IMR-90 (cell line): ENCODE results near the gene FIBCD1. TPM values are rescaled to one million over a fixed set of nuclear protein-coding genes. Genes with fewer than 3 reads are reported as not detected.

Experiments
- ATAC-seq: fragments of 200-7000 bp; cut with Tn5 transposase; 2 replicates; pipeline ENCODE4 v1.9.1; 2020; ENCODE audit warnings: low read depth, mild to moderate bottlenecking, moderate library complexity
- BruUV-seq: library from RNA; stranded (reverse); fragments of 400-500 nt; replicated peaks from 2 replicates; lab custom pipeline; 2021; lab: Mats Ljungman, UMichigan
- CTCF ChIA-PET: fragments of 300-600 bp; formaldehyde crosslinking; extraction: SDS; loops from one replicate; lab custom pipeline; 2021; ENCODE audit warnings: antibody characterized with exemption; lab: Yijun Ruan, JAX
- POLR2A ChIA-PET: fragments of 300-600 bp; sonication (Branson Sonifier 250); formaldehyde crosslinking; loops from one replicate; lab custom pipeline; 2022; ENCODE audit warnings: antibody characterized with exemption; ENCODE audit not compliant: unreplicated experiment; lab: Charles Lee
- DNase-seq: peaks from one replicate; pipeline ENCODE4 v3.0.0; 2013
- H2AFZ ChIP-seq: replicated peaks from 2 replicates; pipeline ENCODE3; 2013; ENCODE audit warnings: low read length, mild to moderate bottlenecking; ENCODE audit not compliant: poor library complexity
- H2AK5ac ChIP-seq: 2 replicates; pipeline ENCODE4 v1.6.1; 2013; ENCODE audit warnings: low read depth, low read length, inconsistent platforms
- H2AK9ac ChIP-seq: replicated peaks from 2 replicates; pipeline ENCODE3; 2013; ENCODE audit warnings: mild to moderate bottlenecking, low read depth, low read length, moderate library complexity; ENCODE audit not compliant: poor library complexity
- H2BK120ac ChIP-seq: 2 replicates; pipeline ENCODE4 v1.6.1; 2013; ENCODE audit warnings: low read depth, low read length, inconsistent platforms
- H2BK15ac ChIP-seq: 3 replicates; pipeline ENCODE4 v1.6.1; 2013; ENCODE audit warnings: low read depth, low read length, inconsistent platforms
- H2BK20ac ChIP-seq: 2 replicates; pipeline ENCODE4 v1.6.1; 2013; ENCODE audit warnings: low read depth, mild to moderate bottlenecking, inconsistent platforms, low read length, moderate library complexity
- H2BK5ac ChIP-seq: 2 replicates; pipeline ENCODE4 v1.6.1; 2013; ENCODE audit warnings: mild to moderate bottlenecking, low read depth, low read length, inconsistent platforms; ENCODE audit not compliant: poor library complexity, severe bottlenecking
- H3K14ac ChIP-seq: replicated peaks from 2 replicates; pipeline ENCODE4 v1.6.1; 2013; ENCODE audit warnings: low read depth, low read length, inconsistent platforms
- H3K18ac ChIP-seq: 2 replicates; pipeline ENCODE4 v1.6.1; 2013; ENCODE audit warnings: low read depth, low read length, control low read depth
- H3K23ac ChIP-seq: 2 replicates; pipeline ENCODE4 v1.6.1; 2013; ENCODE audit warnings: low read depth, low read length, inconsistent platforms
- H3K27ac ChIP-seq: 2 replicates; pipeline ENCODE4 v1.5.1; 2013; ENCODE audit warnings: mild to moderate bottlenecking, control low read depth, low read length; ENCODE audit not compliant: insufficient read depth
- H3K27me3 ChIP-seq: 2 replicates; pipeline ENCODE4 v1.6.1; 2013; ENCODE audit warnings: low read length; ENCODE audit not compliant: control insufficient read depth, insufficient read depth
- H3K36me3 ChIP-seq: 2 replicates; pipeline ENCODE4 v1.6.1; 2013; ENCODE audit warnings: low read length, mixed read lengths; ENCODE audit not compliant: control insufficient read depth, insufficient read depth
- H3K4ac ChIP-seq: 2 replicates; pipeline ENCODE4 v1.6.1; 2013; ENCODE audit warnings: low read depth, low read length, inconsistent platforms
- H3K4me1 ChIP-seq: 2 replicates; pipeline ENCODE4 v1.6.1; 2013; ENCODE audit warnings: low read length, mixed read lengths; ENCODE audit not compliant: control insufficient read depth, insufficient read depth
- H3K4me2 ChIP-seq: 2 replicates; pipeline ENCODE4 v1.6.1; 2013; ENCODE audit warnings: low read depth, mild to moderate bottlenecking, control low read depth, low read length, moderate library complexity
- H3K4me3 ChIP-seq: 2 replicates; pipeline ENCODE4 v1.5.1; 2013; ENCODE audit warnings: low read depth, mild to moderate bottlenecking, control low read depth, low read length, moderate library complexity; ENCODE audit not compliant: insufficient read depth
- H3K56ac ChIP-seq: 2 replicates; pipeline ENCODE4 v1.6.1; 2013; ENCODE audit warnings: low read length, inconsistent platforms; ENCODE audit not compliant: insufficient read depth; ENCODE audit errors: extremely low read depth
- H3K79me1 ChIP-seq, 2 experiments: 2 replicates each; pipeline ENCODE4 v1.6.1; 2013; ENCODE audit warnings: low read length in 2 of 2, inconsistent platforms in 1 of 2, low read depth in 1 of 2
- H3K9ac ChIP-seq: 2 replicates; pipeline ENCODE4 v1.6.1; 2013; ENCODE audit warnings: low read depth, low read length, control low read depth
- H3K9me1 ChIP-seq: 2 replicates; pipeline ENCODE4 v1.6.1; 2013; ENCODE audit warnings: low read length, inconsistent platforms; ENCODE audit not compliant: insufficient read depth
- H3K9me3 ChIP-seq: 2 replicates; pipeline ENCODE4 v1.6.1; 2013; ENCODE audit warnings: low read length; ENCODE audit not compliant: control insufficient read depth, insufficient read depth
- H4K20me1 ChIP-seq: 2 replicates; pipeline ENCODE4 v1.6.1; 2013; ENCODE audit warnings: low read length, inconsistent platforms; ENCODE audit not compliant: insufficient read depth
- H4K5ac ChIP-seq: 2 replicates; pipeline ENCODE4 v1.6.1; 2013; ENCODE audit warnings: mild to moderate bottlenecking, low read depth, low read length, control low read depth
- H4K8ac ChIP-seq, 2 experiments: 2 replicates each; pipeline ENCODE4 v1.6.1; 2013; ENCODE audit warnings: low read depth in 2 of 2, low read length in 2 of 2, control low read depth in 1 of 2, inconsistent platforms in 1 of 2
- H4K91ac ChIP-seq: 2 replicates; pipeline ENCODE4 v1.6.1; 2013; ENCODE audit warnings: low read depth, low read length, inconsistent platforms; ENCODE audit not compliant: insufficient read depth
- SMC3 ChIP-seq: fragments of 150-350 bp; IDR thresholded peaks from 2 replicates; pipeline ENCODE4 v1.6.1; 2016; ENCODE audit warnings: low read depth, mild to moderate bottlenecking, antibody characterized with exemption, low read length, moderate library complexity
- WGBS, 2 experiments: methylation state at CpG; one replicate each; pipeline versions ENCODE4 v1.1.5 to v1.1.7; 2013; ENCODE audit warnings: missing lambda C conversion rate in 2 of 2; ENCODE audit not compliant: insufficient read length in 1 of 2; ENCODE audit errors: extremely low coverage in 2 of 2; 5-methylcytosine and 5-hydroxymethylcytosine counted together
- dilution Hi-C: fragments of 300-500 bp; cut with HindIII; formaldehyde crosslinking; loops from one replicate; pipeline ENCODE4 v1.14.3; 2018; ENCODE audit warnings: low sequenced_read_pairs; ENCODE audit not compliant: unreplicated experiment
- in situ Hi-C: fragments of 300-500 bp; cut with MboI; formaldehyde crosslinking; loops from 3 replicates; pipeline ENCODE4 v1.14.3; 2019; ENCODE audit warnings: low sequenced_read_pairs, inconsistent platforms, mixed read lengths
- intact Hi-C: fragments of 100-400 bp; cut with micrococcal nuclease; formaldehyde crosslinking; loops from 2 replicates; pipeline ENCODE4 v1.10.0; 2022
- polyA plus RNA-seq, 3 experiments: library from polyadenylated mRNA; depleted of rRNA; stranded (reverse); fragments of >200 nt; gene quantifications; 2 replicates each; pipeline ENCODE4 v1.2.3, GENCODE V29; 2012; ENCODE audit warnings: low replicate concordance in 1 of 3
- total RNA-seq: library from RNA; depleted of rRNA; stranded (reverse); fragments of >200 nt; gene quantifications from 2 replicates; pipeline ENCODE4 v1.2.3, GENCODE V29; 2012

FIBCD1 gene
- total and polyA plus RNA-seq, 2 of the 4 experiments (the other 2 are of a cell fraction) = 1.1 to 10.1 TPM

DNA sequence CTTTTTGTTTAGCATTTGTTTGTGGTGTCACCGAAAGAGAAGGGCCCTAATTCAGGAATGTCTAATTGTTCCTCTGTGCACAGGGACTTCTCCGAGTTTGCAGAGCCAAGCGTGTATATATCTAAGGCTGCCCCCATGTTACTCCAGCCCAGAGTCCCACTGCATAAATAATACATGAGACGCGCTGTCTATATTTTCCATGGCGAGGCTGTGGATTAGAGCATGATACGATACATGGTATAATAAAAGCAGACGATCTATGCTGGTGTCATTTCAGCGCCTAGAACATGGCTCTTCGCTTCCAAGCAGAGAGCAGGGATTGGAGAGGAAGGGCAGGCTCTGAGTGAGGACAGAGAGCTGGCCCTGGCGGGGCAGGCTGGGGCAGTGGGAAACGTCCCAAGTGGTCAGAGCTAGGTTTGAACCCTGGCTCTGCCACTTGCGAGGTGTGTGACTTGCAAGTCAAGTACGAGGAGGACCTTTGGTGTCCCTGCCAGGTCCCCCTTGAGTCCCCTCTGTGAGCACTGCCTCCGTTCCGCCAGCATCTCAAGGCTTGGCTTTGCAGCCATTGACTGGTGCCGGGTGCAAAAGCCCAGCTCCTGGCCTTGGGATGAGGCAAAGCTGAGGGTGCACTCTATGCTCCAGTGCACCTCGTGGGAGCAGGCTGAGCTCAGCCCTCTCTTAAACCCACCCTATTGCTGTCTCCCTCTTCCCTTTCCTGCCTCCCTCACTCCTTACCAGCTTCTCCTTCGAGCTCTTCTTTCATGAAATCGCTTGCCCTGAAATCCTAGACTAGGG is 40.7 kb upstream of the FIBCD1 start:
- Histone ChIP-seq H4K5ac (no peak overlapping the region), H2BK15ac (no peak overlapping the region), H4K20me1 (no peaks in the 10 kb centered on the region), H2AFZ (no peak overlapping the region), H3K18ac (no peak overlapping the region), H3K4me3 (no peak overlapping the region), H2BK20ac (no peak overlapping the region), H3K4me1 (no peaks in the 10 kb centered on the region), H3K9ac (no peak overlapping the region), H3K9me1 (no peaks in the 10 kb centered on the region), H4K91ac (no peak overlapping the region), H3K9me3 (no peaks in the 10 kb centered on the region), H3K27ac (no peak overlapping the region), H2AK9ac (no peak overlapping the region), H3K23ac (no peak overlapping the region), H2AK5ac (no peak overlapping the region), H2BK120ac (no peak overlapping the region), H3K36me3 (no peaks in the 10 kb centered on the region), H3K4ac (no peak overlapping the region), H2BK5ac (no peak overlapping the region), H3K27me3 (peaks cover 46% of the 10 kb centered on the region), H3K79me1 (no peaks in the 10 kb centered on the region), H4K8ac (no peak overlapping the region), H3K14ac (no peak overlapping the region), H3K4me2 (no peak overlapping the region), H3K56ac (no peak overlapping the region)
- WGBS, 2 experiments = 91% methylated on average over 6 of the region's 20 CpGs; no CpG with 5 or more reads in 1 of the 2 experiments
- no peak for DNase-seq
- intact Hi-C loops = no loop called here
- no TSS peak for BruUV-seq
- dilution Hi-C loops = no loop called here
- ChIA-PET CTCF (interaction anchor here (0.8 kb wide), 1 partner anchor 118 kb away, joined by 3 read pairs; no protein-coding TSS in a partner anchor), POLR2A (no interaction called here)
- TF ChIP-seq SMC3 = no peak
- ATAC-seq = no peak
- in situ Hi-C loops = no loop called here
